Uterus (tissue), 2 donors: ENCODE data around the gene PSMB4.

Experiments
- POLR2A ChIP-seq, 2 donors: fragments of 450-650 bp; IDR thresholded peaks; one replicate each; pipeline ENCODE4 v1.6.1; 2016; ENCODE audit warnings: antibody characterized with exemption in 2 of 2, mild to moderate bottlenecking in 1 of 2, moderate library complexity in 1 of 2
- TF ChIP-seq, protein P1 (sequence below), 4 experiments: fragments of 200-600 bp in 2 of 4; fragments of 450-650 bp in 2 of 4; sonication (generic) in 2 of 4; IDR thresholded peaks; one replicate each; pipeline ENCODE4 v1.5.1; 2016 to 2019; ENCODE audit warnings: antibody characterized with exemption in 4 of 4, mild to moderate bottlenecking in 2 of 4, moderate library complexity in 1 of 4

DNA sequence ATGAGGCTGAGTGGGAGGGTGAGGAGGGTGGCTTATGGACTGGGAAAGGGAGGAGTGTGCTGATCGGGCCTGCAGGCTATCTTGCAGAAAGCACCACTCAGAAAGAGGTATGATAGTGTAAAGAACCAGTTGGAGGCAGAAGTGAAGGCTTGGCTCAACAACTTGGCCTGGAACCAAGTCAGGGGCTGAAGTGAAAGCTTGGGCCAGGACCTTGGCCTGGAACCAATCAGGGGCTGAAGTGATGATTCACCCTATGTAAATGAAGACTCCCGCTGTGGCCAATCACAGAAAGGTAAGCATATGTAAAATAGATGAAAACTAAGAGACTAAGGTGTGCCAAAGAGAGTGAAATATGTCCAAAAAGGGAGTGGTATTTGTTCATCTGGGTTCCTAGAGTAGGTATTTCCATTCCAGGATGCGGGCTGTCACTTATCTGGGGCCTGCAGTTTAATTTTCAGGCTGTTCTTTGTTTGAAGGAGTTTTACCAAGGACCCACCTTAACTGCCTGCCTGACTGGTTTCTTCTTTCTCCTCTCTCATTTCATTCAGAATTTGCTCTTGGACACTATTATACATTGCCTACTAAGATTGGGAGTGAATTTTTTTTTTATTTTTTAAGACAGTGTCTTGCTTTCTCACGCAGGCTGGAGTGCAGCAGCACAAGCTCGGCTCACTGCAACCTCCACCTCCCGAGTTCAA is 47.2 kb upstream of the PSMB4 start:
- TF ChIP-seq, protein P1, sequence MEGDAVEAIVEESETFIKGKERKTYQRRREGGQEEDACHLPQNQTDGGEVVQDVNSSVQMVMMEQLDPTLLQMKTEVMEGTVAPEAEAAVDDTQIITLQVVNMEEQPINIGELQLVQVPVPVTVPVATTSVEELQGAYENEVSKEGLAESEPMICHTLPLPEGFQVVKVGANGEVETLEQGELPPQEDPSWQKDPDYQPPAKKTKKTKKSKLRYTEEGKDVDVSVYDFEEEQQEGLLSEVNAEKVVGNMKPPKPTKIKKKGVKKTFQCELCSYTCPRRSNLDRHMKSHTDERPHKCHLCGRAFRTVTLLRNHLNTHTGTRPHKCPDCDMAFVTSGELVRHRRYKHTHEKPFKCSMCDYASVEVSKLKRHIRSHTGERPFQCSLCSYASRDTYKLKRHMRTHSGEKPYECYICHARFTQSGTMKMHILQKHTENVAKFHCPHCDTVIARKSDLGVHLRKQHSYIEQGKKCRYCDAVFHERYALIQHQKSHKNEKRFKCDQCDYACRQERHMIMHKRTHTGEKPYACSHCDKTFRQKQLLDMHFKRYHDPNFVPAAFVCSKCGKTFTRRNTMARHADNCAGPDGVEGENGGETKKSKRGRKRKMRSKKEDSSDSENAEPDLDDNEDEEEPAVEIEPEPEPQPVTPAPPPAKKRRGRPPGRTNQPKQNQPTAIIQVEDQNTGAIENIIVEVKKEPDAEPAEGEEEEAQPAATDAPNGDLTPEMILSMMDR (IDR thresholded peaks at IDR 0.05): no peak
- no peak for TF ChIP-seq POLR2A (IDR thresholded peaks at IDR 0.05)
